Measurements from ENCODE around the gene TUNAR.

Gene TUNAR

DNA sequence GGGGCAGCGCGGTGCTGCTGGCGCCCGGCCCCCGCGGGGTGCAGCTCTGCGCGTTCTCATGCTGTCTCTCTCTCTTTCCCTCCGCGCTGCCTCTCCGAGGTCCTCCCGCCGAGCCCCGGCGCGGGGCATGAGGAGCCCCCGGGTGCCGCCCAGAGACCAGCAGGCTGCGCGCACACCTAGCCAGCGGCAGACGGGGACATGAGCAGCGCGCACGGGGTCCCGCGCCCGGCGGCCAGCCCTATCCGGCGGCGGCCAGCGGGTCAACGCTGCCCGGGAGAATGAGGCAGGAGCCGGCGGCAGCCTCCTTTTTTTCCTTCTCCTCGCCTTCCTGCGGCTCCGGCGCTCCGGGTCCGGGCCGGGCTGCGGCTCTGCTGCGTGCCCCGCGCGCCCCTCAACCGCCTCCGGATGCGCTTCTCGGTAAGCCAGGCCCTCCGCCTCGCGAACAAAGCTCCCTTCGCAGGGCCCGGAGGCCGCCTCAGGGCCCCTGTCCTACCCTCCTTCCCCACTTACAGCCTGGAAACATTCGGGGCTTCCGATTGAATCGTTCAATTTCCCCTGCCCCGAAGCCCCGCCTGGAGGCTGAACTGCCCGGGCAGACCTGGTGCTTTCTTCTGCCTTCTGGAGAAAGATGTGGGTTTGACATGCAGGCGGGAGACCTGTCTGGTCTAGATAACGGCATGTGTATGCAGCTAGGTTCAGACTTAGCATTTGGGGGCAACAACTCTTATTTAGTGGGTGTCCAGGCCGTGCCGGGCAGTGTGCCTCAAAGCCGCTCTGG lies at the start of gene TUNAR:
TSS of gene TUNAR (plus strand) at position 72 of the 778 bp plus-strand sequence.
- Histone ChIP-seq H3K27me3 (ENCODE audit: control insufficient read depth, insufficient read depth, low read length) (peaks cover 23% of the 10 kb centered on the region), H3K9me3 (ENCODE audit: control insufficient read depth, low read depth, low read length) (no peaks in the 10 kb centered on the region), H3K4me3 (ENCODE audit: low read length) (peak within 1 kb of the TSS; percentile 64), H3K27ac (ENCODE audit: low read length) (no peak within 1 kb of the TSS), H3K9ac (ENCODE audit: low read length) (peak within 1 kb of the TSS; percentile 55), H3K4me1 (ENCODE audit: control insufficient read depth, low read depth, low read length) (peaks cover 20% of the 10 kb centered on the region), H3K36me3 (ENCODE audit: control insufficient read depth, low read depth, low read length) (no peaks in the 10 kb centered on the region)

DNA sequence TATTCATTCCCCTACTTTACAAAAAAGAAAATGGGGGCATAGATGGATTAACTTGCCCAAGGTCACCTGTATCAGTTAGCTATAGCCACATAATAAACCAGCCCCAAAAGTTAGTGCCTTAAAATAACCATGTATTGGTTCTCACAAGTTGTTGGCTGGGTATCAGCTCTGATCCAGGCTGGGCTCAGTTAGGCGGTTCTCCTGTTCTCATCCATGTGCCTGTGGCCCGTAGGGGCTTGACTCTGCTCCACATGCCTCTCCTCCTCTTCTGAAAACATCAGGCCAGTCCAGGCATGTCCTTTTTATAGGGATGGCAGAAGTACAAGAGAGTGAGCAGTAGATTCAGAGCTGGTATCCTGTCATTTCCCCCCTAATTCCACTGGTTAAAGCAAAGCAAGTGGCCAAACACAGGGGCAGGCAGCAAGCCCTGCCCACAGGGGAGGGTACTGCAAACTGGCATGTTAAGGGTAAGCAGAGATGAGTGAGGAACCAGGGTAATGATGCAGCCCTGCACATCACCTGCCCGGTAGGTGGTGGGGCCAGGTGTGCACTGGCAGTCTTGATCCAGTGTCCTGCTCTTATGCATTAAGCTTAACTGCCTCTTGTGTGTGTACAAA lies 47.9 kb upstream of the TUNAR start:
- peaks cover 3% of the 10 kb centered on the region for H3K4me1 ChIP-seq (ENCODE audit: control insufficient read depth, low read depth, low read length)
- no peaks in the 10 kb centered on the region for H3K27me3 ChIP-seq (ENCODE audit: control insufficient read depth, insufficient read depth, low read length)
- H3K9ac ChIP-seq (ENCODE audit: low read length): no peak overlapping the region
- H3K9me3 ChIP-seq (ENCODE audit: control insufficient read depth, low read depth, low read length): no peaks in the 10 kb centered on the region
- no peak overlapping the region for H3K27ac ChIP-seq (ENCODE audit: low read length)
- H3K4me3 ChIP-seq (ENCODE audit: low read length): no peak overlapping the region
- no peaks in the 10 kb centered on the region for H3K36me3 ChIP-seq (ENCODE audit: control insufficient read depth, low read depth, low read length)

DNA sequence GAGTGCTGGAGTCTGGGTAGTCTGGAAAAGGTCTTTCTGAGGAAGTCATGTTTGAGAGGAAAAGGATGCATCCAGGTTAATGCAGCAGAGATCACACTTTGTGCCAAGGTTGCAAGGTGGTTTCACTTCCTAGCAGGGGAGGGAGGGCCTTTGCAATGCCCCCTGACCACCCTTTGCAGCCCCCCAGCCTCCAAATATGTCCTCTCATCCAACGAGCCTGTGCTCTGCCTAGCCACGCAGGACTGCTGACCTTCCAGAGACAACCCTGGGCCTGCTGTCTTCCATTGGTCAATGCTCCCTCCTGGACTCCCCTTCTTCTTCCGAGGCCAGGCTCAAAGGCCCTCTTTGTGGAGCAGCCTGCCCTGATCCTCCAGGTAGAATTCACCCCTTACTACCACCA lies 47.3 kb upstream of the TUNAR start:
- Histone ChIP-seq H3K9ac (ENCODE audit: low read length) (no peak overlapping the region), H3K4me1 (ENCODE audit: control insufficient read depth, low read depth, low read length) (peaks cover 3% of the 10 kb centered on the region), H3K27ac (ENCODE audit: low read length) (no peak overlapping the region), H3K27me3 (ENCODE audit: control insufficient read depth, insufficient read depth, low read length) (no peaks in the 10 kb centered on the region), H3K9me3 (ENCODE audit: control insufficient read depth, low read depth, low read length) (no peaks in the 10 kb centered on the region), H3K36me3 (ENCODE audit: control insufficient read depth, low read depth, low read length) (no peaks in the 10 kb centered on the region), H3K4me3 (ENCODE audit: low read length) (no peak overlapping the region)

DNA sequence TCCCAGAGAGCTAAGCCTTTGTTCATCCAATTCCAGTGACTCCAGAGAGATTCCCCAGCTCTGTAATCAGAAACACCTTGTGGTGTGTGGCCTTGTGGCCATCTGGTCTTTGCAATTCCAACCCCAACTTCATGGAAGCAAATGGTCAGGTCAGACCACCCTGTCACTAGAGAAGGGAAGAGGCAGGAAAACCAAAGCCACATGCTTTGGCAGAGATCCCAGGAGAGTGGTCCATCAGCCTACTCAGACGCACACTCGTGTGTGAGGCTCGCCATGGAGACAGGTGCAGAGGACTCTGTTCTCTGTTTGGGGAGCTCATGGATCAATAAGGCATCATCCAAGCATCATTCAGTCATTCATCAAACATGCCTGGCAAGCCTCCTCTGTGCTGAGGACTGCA lies 46.2 kb upstream of the TUNAR start:
- Histone ChIP-seq H3K4me1 (ENCODE audit: control insufficient read depth, low read depth, low read length) (peaks cover 3% of the 10 kb centered on the region), H3K9me3 (ENCODE audit: control insufficient read depth, low read depth, low read length) (no peaks in the 10 kb centered on the region), H3K27ac (ENCODE audit: low read length) (no peak overlapping the region), H3K27me3 (ENCODE audit: control insufficient read depth, insufficient read depth, low read length) (no peaks in the 10 kb centered on the region), H3K36me3 (ENCODE audit: control insufficient read depth, low read depth, low read length) (no peaks in the 10 kb centered on the region), H3K9ac (ENCODE audit: low read length) (no peak overlapping the region), H3K4me3 (ENCODE audit: low read length) (no peak overlapping the region)

DNA sequence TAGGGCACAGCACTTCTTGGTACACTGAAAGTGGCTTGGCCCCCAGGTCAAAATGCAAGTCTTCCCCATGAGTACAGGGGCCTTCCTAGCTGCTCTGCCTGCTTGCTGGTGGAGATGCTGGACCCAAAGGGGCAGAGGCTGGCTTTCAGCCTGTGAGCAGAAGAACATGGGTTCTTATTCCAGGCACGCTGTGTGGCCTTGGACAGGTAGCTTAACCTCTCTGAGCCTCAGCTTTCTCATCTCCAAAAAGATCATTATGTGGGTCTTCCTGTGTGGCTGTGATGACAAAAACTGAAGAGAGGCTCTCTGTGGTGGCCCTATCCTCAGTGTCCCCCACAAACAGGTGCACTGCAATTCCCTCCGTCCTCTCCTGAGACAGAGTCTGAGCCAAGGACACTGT lies 45.6 kb upstream of the TUNAR start:
- H3K9me3 ChIP-seq (ENCODE audit: control insufficient read depth, low read depth, low read length): no peaks in the 10 kb centered on the region
- H3K4me3 ChIP-seq (ENCODE audit: low read length): no peak overlapping the region
- H3K36me3 ChIP-seq (ENCODE audit: control insufficient read depth, low read depth, low read length): no peaks in the 10 kb centered on the region
- H3K4me1 ChIP-seq (ENCODE audit: control insufficient read depth, low read depth, low read length): peaks cover 3% of the 10 kb centered on the region
- H3K27me3 ChIP-seq (ENCODE audit: control insufficient read depth, insufficient read depth, low read length): no peaks in the 10 kb centered on the region
- H3K9ac ChIP-seq (ENCODE audit: low read length): no peak overlapping the region
- H3K27ac ChIP-seq (ENCODE audit: low read length): no peak overlapping the region

DNA sequence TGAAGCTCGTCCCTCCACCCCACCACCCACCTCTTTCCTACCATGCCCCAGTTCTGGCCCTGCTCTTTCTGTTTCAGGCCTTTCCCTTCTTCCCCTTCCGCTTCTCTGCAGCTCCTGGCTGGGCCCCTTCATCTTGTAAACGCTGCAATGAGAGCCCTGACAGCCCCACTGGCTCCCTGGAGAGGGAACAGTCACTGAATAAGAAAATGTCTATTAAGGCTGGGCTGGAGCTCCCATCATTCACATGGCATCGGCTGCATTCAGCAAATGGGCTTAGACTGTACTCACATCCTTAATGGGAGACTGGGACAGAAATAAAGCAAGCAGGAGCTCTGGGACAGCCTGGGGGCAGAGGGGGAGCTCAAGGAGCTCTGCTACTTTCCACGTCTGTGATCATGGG lies 45.2 kb upstream of the TUNAR start:
- Histone ChIP-seq H3K27me3 (ENCODE audit: control insufficient read depth, insufficient read depth, low read length) (no peaks in the 10 kb centered on the region), H3K27ac (ENCODE audit: low read length) (no peak overlapping the region), H3K36me3 (ENCODE audit: control insufficient read depth, low read depth, low read length) (no peaks in the 10 kb centered on the region), H3K4me3 (ENCODE audit: low read length) (no peak overlapping the region), H3K9me3 (ENCODE audit: control insufficient read depth, low read depth, low read length) (no peaks in the 10 kb centered on the region), H3K9ac (ENCODE audit: low read length) (no peak overlapping the region), H3K4me1 (ENCODE audit: control insufficient read depth, low read depth, low read length) (peaks cover 3% of the 10 kb centered on the region)

DNA sequence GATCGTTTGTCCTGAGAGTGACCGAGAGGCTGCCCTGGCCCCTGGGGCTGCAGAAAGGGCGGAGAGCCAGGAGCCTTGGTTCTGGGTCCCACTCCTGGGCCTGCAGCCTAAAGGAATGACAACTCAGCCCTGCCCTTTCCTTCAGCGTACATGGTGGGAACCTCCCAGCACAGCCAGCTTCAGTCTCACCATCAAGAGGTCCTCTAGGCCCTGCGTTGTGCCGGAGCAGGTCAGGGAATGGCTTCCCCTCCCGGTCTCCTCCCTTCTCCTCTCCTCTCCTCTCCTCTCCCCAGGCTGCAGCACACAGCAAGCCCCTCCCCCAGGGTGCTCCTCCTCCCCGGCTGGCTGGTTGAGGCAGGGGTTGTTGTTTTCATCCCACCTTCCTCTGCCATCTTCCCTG lies 44.6 kb upstream of the TUNAR start:
- H3K27ac ChIP-seq (ENCODE audit: low read length): no peak overlapping the region
- no peak overlapping the region for H3K9ac ChIP-seq (ENCODE audit: low read length)
- H3K27me3 ChIP-seq (ENCODE audit: control insufficient read depth, insufficient read depth, low read length): no peaks in the 10 kb centered on the region
- peaks cover 3% of the 10 kb centered on the region for H3K4me1 ChIP-seq (ENCODE audit: control insufficient read depth, low read depth, low read length)
- H3K36me3 ChIP-seq (ENCODE audit: control insufficient read depth, low read depth, low read length): no peaks in the 10 kb centered on the region
- H3K4me3 ChIP-seq (ENCODE audit: low read length): no peak overlapping the region
- H3K9me3 ChIP-seq (ENCODE audit: control insufficient read depth, low read depth, low read length): no peaks in the 10 kb centered on the region

DNA sequence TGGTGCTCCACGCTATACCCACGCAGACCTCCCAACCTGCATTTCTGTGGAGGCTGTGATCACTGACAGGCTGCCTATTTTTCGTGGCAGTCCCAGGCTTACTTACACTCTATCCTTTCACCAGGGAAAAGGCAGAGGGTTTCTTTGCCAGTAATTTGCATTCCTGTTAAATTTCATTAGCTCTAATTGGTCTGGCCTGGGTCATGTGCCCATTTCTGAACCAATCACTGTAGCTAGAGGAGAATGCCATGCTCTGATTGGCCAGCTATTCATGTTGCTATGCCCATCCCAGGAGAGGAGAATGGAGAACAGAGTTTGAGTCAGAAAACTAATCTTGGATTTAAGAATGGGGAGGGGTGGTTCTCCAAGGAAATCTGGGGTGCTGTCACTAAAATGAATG lies 43.2 kb upstream of the TUNAR start:
- Histone ChIP-seq H3K27me3 (ENCODE audit: control insufficient read depth, insufficient read depth, low read length) (no peaks in the 10 kb centered on the region), H3K36me3 (ENCODE audit: control insufficient read depth, low read depth, low read length) (no peaks in the 10 kb centered on the region), H3K4me3 (ENCODE audit: low read length) (no peak overlapping the region), H3K9me3 (ENCODE audit: control insufficient read depth, low read depth, low read length) (no peaks in the 10 kb centered on the region), H3K4me1 (ENCODE audit: control insufficient read depth, low read depth, low read length) (peaks cover 3% of the 10 kb centered on the region), H3K27ac (ENCODE audit: low read length) (no peak overlapping the region), H3K9ac (ENCODE audit: low read length) (no peak overlapping the region)

DNA sequence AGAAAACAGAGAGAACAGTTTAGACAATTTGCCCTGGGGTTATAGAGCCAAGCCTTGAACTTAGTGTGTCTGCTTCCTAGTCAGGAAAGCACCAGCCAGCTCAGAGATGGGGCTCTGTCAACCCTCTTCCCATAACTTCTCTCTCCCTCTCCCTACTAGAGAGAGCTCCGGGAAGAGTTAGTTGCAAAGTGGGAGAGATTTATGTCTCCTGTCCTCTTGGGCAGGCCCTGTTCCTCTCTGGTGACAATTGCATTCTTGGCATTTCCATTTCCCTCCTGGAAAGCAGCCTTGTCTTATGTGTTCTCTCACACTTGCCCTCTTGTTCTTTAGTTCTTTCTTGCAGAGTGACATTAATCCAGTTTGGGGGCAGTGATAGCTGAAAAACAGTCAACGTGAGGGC lies 42.1 kb upstream of the TUNAR start:
- H3K9ac ChIP-seq (ENCODE audit: low read length): no peak overlapping the region
- H3K4me1 ChIP-seq (ENCODE audit: control insufficient read depth, low read depth, low read length): peaks cover 3% of the 10 kb centered on the region
- H3K27ac ChIP-seq (ENCODE audit: low read length): no peak overlapping the region
- no peaks in the 10 kb centered on the region for H3K36me3 ChIP-seq (ENCODE audit: control insufficient read depth, low read depth, low read length)
- H3K27me3 ChIP-seq (ENCODE audit: control insufficient read depth, insufficient read depth, low read length): no peaks in the 10 kb centered on the region
- H3K9me3 ChIP-seq (ENCODE audit: control insufficient read depth, low read depth, low read length): no peaks in the 10 kb centered on the region
- H3K4me3 ChIP-seq (ENCODE audit: low read length): no peak overlapping the region

DNA sequence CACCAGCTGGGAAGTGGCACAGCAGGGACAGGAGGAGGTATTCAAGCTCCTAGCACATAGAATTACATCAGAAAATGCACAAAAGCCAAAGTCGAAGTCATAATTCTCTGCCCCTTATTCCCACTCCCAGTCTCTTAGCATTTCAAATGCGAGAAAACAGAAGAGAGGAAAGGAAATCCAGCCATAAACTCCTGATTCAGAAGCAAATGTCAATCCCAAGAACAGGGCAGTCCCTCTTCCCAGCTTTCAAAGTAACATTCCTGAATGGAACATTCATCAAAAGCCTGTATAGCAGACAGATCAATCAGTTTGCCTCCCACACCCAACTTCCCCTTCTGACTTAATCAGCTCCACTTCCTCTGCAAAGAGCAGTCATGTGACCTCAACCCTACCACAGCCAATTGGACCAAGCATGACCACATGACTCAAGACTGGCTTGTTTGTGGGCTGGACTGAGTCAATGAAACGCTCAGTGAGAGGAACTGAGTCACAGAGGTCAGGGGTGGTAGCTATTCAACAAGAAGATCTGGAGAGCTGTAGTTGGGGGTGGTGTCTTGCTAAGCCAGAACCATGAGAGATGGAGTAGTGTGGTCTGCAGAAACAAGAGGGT lies 41.4 kb upstream of the TUNAR start:
- no peaks in the 10 kb centered on the region for H3K27me3 ChIP-seq (ENCODE audit: control insufficient read depth, insufficient read depth, low read length)
- no peak overlapping the region for H3K4me3 ChIP-seq (ENCODE audit: low read length)
- H3K9me3 ChIP-seq (ENCODE audit: control insufficient read depth, low read depth, low read length): no peaks in the 10 kb centered on the region
- no peak overlapping the region for H3K9ac ChIP-seq (ENCODE audit: low read length)
- peaks cover 3% of the 10 kb centered on the region for H3K4me1 ChIP-seq (ENCODE audit: control insufficient read depth, low read depth, low read length)
- no peaks in the 10 kb centered on the region for H3K36me3 ChIP-seq (ENCODE audit: control insufficient read depth, low read depth, low read length)
- no peak overlapping the region for H3K27ac ChIP-seq (ENCODE audit: low read length)

DNA sequence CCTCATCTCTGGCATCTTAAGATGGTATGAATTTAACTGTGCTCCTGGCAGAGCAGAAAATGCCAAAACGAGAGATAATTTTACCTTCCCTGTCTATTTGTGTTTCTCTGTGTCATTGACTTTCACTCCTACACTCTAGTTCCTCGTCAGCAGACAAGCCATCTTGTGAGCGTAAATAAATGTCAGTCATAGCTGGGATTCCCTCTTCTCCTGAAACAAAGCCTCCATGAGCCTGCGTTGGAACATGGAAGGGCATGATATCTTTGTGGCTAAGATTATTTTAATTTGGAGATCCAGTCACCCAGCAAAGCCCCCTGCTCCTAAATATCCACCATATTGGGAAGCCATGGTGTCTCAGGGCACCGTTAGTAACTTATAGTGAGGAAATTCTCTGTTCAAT lies 37.8 kb upstream of the TUNAR start:
- Histone ChIP-seq H3K9me3 (ENCODE audit: control insufficient read depth, low read depth, low read length) (no peaks in the 10 kb centered on the region), H3K36me3 (ENCODE audit: control insufficient read depth, low read depth, low read length) (no peaks in the 10 kb centered on the region), H3K4me1 (ENCODE audit: control insufficient read depth, low read depth, low read length) (no peaks in the 10 kb centered on the region), H3K27me3 (ENCODE audit: control insufficient read depth, insufficient read depth, low read length) (no peaks in the 10 kb centered on the region), H3K27ac (ENCODE audit: low read length) (no peak overlapping the region), H3K9ac (ENCODE audit: low read length) (no peak overlapping the region), H3K4me3 (ENCODE audit: low read length) (no peak overlapping the region)
